HEK293 (cell line): ENCODE results near the gene CLEC18B.

Experiments
- CTCF ChIA-PET: fragments of 350-600 bp; formaldehyde crosslinking; extraction: SDS; loops from one replicate; lab custom pipeline; 2021; ENCODE audit warnings: antibody characterized with exemption; lab: Yijun Ruan, JAX
- POLR2A ChIA-PET: fragments of 300-600 bp; formaldehyde crosslinking; extraction: SDS; loops from one replicate; lab custom pipeline; 2020; ENCODE audit warnings: antibody characterized with exemption, inconsistent platforms; lab: Yijun Ruan, JAX
- H3K27ac ChIP-seq: fragments of 200-500 bp; sonication (Bioruptor generic); 2 replicates; pipeline ENCODE4 v1.5.1; 2014; ENCODE audit warnings: low read depth, low read length, control low read depth, inconsistent platforms; ENCODE audit errors: extremely low read depth
- H3K36me3 ChIP-seq, 2 experiments: fragments of 200-500 bp in 1 of 2; sonication (Bioruptor generic) in 1 of 2; 1 replicate in 1 of 2; 2 replicates in 1 of 2; pipeline ENCODE4 v1.5.1; 2014 to 2017; ENCODE audit warnings: inconsistent platforms in 2 of 2, low read length in 2 of 2; ENCODE audit not compliant: control insufficient read depth in 2 of 2, insufficient read depth in 1 of 2
- H3K4me1 ChIP-seq: fragments of 200-500 bp; sonication (Bioruptor generic); 2 replicates; pipeline ENCODE4 v1.5.1; 2014; ENCODE audit warnings: mild to moderate bottlenecking, low read length, inconsistent platforms; ENCODE audit not compliant: control insufficient read depth, insufficient read depth
- H3K4me3 ChIP-seq: 2 replicates; pipeline ENCODE4 v1.5.1; 2011; ENCODE audit warnings: low read depth, mild to moderate bottlenecking, control low read depth, low read length, moderate library complexity
- H3K9me3 ChIP-seq: fragments of 200-500 bp; sonication (Bioruptor generic); 2 replicates; pipeline ENCODE4 v1.5.1; 2014; ENCODE audit warnings: low read depth, low read length, inconsistent platforms; ENCODE audit not compliant: control insufficient read depth, insufficient read depth
- GLIS1 ChIP-seq: fragments of 450-650 bp; formaldehyde crosslinking; IDR thresholded peaks from 2 replicates; pipeline ENCODE4 v1.5.1; 2016; ENCODE audit warnings: missing biosample characterization, missing genetic modification characterization
- SALL2 ChIP-seq: fragments of 450-650 bp; formaldehyde crosslinking; IDR thresholded peaks from 2 replicates; pipeline ENCODE4 v1.5.0; 2017; ENCODE audit warnings: missing biosample characterization, mild to moderate bottlenecking, missing genetic modification characterization, borderline replicate concordance
- SP2 ChIP-seq: fragments of 450-650 bp; formaldehyde crosslinking; IDR thresholded peaks from 2 replicates; pipeline ENCODE4 v1.5.1; 2016; ENCODE audit warnings: missing biosample characterization, missing genetic modification characterization
- TRIM28 ChIP-seq: IDR thresholded peaks from 2 replicates; pipeline ENCODE4 v1.6.1; 2011; ENCODE audit warnings: low read length, control low read depth, borderline replicate concordance
- ZBTB11 ChIP-seq: fragments of 450-650 bp; formaldehyde crosslinking; conservative IDR thresholded peaks from 2 replicates; pipeline ENCODE4 v1.5.1; 2016; ENCODE audit warnings: low read depth, missing biosample characterization, missing genetic modification characterization
- ZBTB7A ChIP-seq: fragments of 450-650 bp; formaldehyde crosslinking; IDR thresholded peaks from 2 replicates; pipeline ENCODE4 v1.5.1; 2016; ENCODE audit warnings: low read depth, missing biosample characterization, missing genetic modification characterization
- ZNF174 ChIP-seq: fragments of 450-650 bp; formaldehyde crosslinking; IDR thresholded peaks from 2 replicates; pipeline ENCODE4 v1.5.0; 2017; ENCODE audit warnings: missing biosample characterization, mild to moderate bottlenecking, missing genetic modification characterization
- ZNF184 ChIP-seq: fragments of 450-650 bp; IDR thresholded peaks from 2 replicates; pipeline ENCODE4 v1.5.1; 2018; ENCODE audit warnings: missing biosample characterization, mild to moderate bottlenecking, missing genetic modification characterization
- ZNF280D ChIP-seq: fragments of 450-650 bp; formaldehyde crosslinking; IDR thresholded peaks from 2 replicates; pipeline ENCODE4 v1.5.1; 2016; ENCODE audit warnings: missing biosample characterization, missing genetic modification characterization
- ZNF514 ChIP-seq: fragments of 450-650 bp; formaldehyde crosslinking; IDR thresholded peaks from 2 replicates; pipeline ENCODE4 v1.5.1; 2016; ENCODE audit warnings: missing biosample characterization, missing genetic modification characterization
- ZNF549 ChIP-seq: fragments of 450-650 bp; IDR thresholded peaks from 2 replicates; pipeline ENCODE4 v1.5.1; 2018; ENCODE audit warnings: missing biosample characterization, missing genetic modification characterization, mild to moderate bottlenecking, inconsistent platforms, moderate library complexity
- ZNF776 ChIP-seq: fragments of 450-650 bp; formaldehyde crosslinking; IDR thresholded peaks from 2 replicates; pipeline ENCODE4 v1.5.0; 2017; ENCODE audit warnings: missing biosample characterization, missing genetic modification characterization, borderline replicate concordance
- ZNF792 ChIP-seq: fragments of 450-650 bp; formaldehyde crosslinking; IDR thresholded peaks from 2 replicates; pipeline ENCODE4 v1.5.1; 2016; ENCODE audit warnings: missing biosample characterization, missing genetic modification characterization
- ZSCAN30 ChIP-seq: fragments of 450-650 bp; IDR thresholded peaks from 2 replicates; pipeline ENCODE4 v1.5.1; 2018; ENCODE audit warnings: missing biosample characterization, mild to moderate bottlenecking, missing genetic modification characterization, moderate library complexity
- TF ChIP-seq, protein P1 (sequence below): fragments of 450-650 bp; formaldehyde crosslinking; IDR thresholded peaks from 2 replicates; pipeline ENCODE4 v1.5.1; 2016; ENCODE audit warnings: missing biosample characterization, missing genetic modification characterization

Gene CLEC18B

DNA sequence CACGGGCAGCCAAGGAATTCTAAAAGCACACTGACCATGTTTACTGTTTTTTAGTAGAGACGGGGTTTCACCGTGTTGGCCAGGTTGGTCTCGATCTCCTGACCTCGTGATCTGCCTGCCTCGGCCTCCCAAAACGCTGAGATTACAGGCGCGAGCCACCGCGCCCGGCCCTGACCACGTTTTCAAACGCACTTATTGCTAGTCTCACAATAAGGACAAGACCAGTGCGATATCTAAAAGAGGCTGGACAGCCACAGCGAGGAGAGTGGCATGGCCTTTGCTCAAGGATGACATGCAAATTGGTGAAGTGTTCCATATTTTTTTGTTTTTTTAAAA, 35.0 kb upstream of the CLEC18B start:
- H3K4me3 ChIP-seq = no peak overlapping the region
- H3K36me3 ChIP-seq = peaks cover 23 to 78% of the 10 kb centered on the region in 2 experiments; a peak in 2 of 3 replicates
- TF ChIP-seq ZNF184 (tag by site-specific recombination) (no peak), SP2 (tag by site-specific recombination) (no peak)
- no peaks in the 10 kb centered on the region for H3K4me1 ChIP-seq
- H3K9me3 ChIP-seq = no peaks in the 10 kb centered on the region
- ChIA-PET CTCF (no interaction called here), POLR2A (no interaction called here)
- H3K27ac ChIP-seq = no peak overlapping the region

DNA sequence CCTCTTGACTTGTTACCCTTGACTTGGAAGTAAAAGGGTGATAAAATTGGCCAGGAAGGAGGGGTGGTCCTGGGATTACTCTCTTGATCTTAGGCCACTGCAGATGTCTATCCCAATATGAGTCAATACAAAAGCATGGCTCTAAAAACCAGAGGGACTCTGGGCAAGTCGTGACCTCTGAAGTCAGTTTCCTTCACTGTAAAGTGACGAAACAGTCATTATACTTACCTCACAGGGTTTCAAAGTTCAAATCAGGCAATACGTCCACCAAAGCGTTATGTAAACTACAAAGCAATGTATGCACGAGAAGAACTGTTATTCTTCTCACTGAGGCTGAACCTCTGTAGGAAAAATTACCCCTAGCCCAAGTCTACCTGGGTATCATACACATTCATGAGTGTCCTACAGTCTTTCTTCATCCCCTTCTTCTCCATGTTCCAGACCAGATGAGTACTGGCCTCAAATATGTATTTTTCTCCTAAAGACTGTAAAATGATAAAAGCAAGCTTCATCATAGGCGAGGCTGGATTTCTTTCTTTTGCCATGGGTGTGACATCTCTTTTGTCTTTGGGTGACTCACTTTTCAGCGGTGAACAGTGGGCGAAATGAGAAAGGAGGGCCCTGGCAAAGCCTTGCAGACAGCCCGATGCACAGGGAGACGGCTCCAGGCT, 34.5 kb upstream of the CLEC18B start:
- Histone ChIP-seq H3K9me3 (no peaks in the 10 kb centered on the region), H3K27ac (no peak overlapping the region), H3K36me3 (peaks cover 23 to 82% of the 10 kb centered on the region in 2 experiments; a peak in 2 of 3 replicates), H3K4me1 (no peaks in the 10 kb centered on the region), H3K4me3 (no peak overlapping the region)
- ChIA-PET POLR2A (no interaction called here), CTCF (no interaction called here)
- no peak for TF ChIP-seq ZNF174 (tag by site-specific recombination)
- no peak for TF ChIP-seq TRIM28
- TF ChIP-seq, protein P1, sequence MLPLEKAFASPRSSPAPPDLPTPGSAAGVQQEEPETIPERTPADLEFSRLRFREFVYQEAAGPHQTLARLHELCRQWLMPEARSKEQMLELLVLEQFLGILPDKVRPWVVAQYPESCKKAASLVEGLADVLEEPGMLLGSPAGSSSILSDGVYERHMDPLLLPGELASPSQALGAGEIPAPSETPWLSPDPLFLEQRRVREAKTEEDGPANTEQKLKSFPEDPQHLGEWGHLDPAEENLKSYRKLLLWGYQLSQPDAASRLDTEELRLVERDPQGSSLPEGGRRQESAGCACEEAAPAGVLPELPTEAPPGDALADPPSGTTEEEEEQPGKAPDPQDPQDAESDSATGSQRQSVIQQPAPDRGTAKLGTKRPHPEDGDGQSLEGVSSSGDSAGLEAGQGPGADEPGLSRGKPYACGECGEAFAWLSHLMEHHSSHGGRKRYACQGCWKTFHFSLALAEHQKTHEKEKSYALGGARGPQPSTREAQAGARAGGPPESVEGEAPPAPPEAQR (tag by site-specific recombination) = no peak
- no peak for TF ChIP-seq ZNF514 (tag by site-specific recombination)
- TF ChIP-seq SALL2 (tag by site-specific recombination) = no peak
- no peak for TF ChIP-seq ZNF776 (tag by site-specific recombination)
- TF ChIP-seq ZNF549 = no peak
- TF ChIP-seq ZSCAN30 (tag by site-specific recombination) = no peak
- TF ChIP-seq ZNF280D (tag by site-specific recombination) = no peak
- no peak for TF ChIP-seq GLIS1 (tag by site-specific recombination)
- TF ChIP-seq ZBTB11 = no peak
- TF ChIP-seq ZBTB7A (tag by site-specific recombination) = no peak
- TF ChIP-seq ZNF792 (tag by site-specific recombination) = no peak
